ENCODE results near the gene CPNE5. TPM values are rescaled to one million over a fixed set of nuclear protein-coding genes. Genes with fewer than 3 reads are reported as not detected.

Gene CPNE5
- total RNA-seq, 1 donor, result 0.18 TPM

DNA sequence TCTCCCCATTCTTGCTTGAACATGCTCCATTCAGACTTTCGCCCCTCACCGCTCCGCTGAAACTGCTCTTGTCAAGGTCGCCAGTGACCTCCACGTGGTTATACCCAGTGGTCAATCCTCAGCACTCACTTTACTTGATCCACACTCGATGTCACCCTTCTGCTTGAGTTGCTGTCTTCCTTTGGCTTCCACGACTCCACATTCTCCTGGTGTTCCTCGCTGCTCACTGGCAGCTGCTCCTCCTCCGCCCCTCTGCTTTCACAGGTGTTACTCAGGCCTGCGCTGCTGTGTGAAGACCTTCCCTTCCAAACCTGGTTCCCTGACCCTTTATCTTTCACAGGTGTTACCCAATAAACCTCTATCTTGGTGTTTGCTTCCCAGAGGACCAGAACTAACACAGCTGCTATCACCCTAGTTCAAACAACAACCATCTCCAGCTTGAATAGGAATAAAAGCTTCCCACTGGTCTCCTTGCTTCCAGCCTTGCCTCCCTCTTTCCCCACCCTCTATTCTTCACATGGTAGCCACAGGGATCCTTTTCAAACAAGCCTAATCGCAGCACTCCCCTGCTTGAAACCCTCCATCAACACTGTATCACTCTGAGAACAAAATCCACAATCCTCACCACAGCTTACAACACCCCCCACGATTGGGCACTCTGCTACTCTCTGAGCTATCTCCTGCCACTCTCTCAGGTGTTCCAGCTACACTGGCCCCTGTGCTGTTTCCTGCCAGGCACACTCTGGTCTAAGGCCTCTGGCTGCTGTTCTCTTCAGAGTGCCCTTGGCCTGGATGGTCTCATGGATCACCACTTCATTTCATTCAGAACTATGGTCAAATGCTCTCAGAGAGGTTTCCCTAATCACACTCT, 24.7 kb upstream of the CPNE5 start:
- no peak for DNase-seq (ENCODE audit: low read depth)
- TF ChIP-seq CTCF (IDR thresholded peaks at IDR 0.05; ENCODE audit: insufficient read depth, low read length), result no peak
- H3K4me3 ChIP-seq (ENCODE audit: low read depth, low read length), result no peak overlapping the region

DNA sequence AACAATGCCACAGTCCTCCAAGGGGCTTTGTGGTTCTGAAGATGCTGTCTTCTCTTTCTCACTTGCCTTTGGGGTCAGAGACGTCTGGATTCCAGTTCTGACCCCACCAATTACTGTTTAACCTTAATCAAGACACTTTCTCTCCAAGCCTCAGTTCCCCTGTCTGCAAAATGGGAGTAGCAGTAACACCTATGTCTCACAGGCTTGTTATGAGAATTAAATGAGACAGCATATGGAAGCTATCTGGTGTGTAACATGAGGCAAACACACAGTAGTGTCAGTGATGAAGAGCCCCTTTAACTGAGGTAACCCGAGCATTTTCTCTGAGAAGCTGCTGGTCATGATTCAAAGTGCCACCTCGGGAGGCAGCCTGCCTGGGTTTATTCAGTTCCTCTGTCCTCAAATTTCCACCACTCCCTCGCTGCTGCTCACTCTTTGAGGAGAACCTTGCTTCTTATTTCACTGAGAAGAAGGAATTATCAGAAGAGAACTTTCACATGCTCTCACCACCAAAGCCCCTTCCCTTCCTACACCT, 23.7 kb upstream of the CPNE5 start:
- H3K4me3 ChIP-seq (ENCODE audit: low read depth, low read length), result no peak overlapping the region
- no peak for DNase-seq (ENCODE audit: low read depth)
- no peak for TF ChIP-seq CTCF (IDR thresholded peaks at IDR 0.05; ENCODE audit: insufficient read depth, low read length)

GRCh38 chr6:36862164-36862847, 23.1 kb upstream of the CPNE5 start:
- no peak for TF ChIP-seq CTCF (IDR thresholded peaks at IDR 0.05; ENCODE audit: insufficient read depth, low read length)
- no peak for DNase-seq (ENCODE audit: low read depth)
- H3K4me3 ChIP-seq (ENCODE audit: low read depth, low read length), result no peak overlapping the region

DNA sequence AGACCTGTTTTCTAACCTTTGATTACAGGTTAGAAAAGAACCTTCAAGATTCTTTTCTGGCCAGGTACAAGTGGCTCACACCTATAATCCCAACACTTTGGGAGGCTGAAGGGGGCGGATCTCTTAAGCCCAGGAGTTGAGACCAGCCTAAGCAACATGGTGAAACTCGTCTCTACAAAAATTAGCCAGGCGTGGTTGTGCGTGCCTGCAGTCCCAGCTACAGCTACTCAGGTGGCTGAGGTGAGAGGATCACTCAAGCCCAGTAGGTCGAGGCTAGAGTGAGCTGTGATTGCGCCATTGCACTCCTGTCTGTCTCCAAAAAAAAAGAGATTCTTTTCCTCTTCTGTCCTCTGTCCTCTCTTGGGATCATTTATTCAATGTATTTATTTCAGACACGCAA, 20.9 kb upstream of the CPNE5 start:
- H3K4me3 ChIP-seq (ENCODE audit: low read depth, low read length), result no peak overlapping the region
- no peak for DNase-seq (ENCODE audit: low read depth)
- no peak for TF ChIP-seq CTCF (IDR thresholded peaks at IDR 0.05; ENCODE audit: insufficient read depth, low read length)

DNA sequence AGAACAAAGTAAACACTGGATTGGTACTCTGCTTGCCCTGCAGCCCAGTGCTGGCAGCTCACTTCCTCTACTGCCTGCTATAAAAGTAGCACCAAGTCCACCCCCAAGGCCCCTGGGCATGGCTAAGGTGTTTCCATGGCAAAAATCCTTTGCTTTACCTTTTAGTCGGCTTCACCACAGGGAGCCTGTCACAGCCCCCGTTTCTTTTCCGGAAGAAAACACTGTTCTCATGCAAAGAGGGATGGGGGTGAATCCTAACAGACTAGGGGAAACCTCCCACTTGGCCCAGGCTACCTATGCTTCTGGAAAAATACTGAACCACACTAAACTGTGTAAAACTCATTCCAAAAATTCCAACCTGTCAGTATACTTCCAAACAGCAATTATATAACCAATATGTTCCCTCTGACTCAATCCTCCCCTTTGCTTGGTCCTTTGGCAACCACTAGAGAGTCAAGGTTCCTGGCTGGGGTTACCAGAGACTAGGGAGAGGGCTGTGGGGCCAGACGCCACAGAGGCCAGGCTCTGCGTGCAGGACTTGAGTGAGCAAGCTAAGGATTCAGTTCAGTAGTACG, 19.2 kb upstream of the CPNE5 start:
- TF ChIP-seq CTCF (IDR thresholded peaks at IDR 0.05; ENCODE audit: insufficient read depth, low read length), result no peak
- peak; percentile 93 for DNase-seq (ENCODE audit: low read depth)
- no peak overlapping the region for H3K4me3 ChIP-seq (ENCODE audit: low read depth, low read length)

- DNase-seq (ENCODE audit: low read depth), result no peak
- TF ChIP-seq CTCF (IDR thresholded peaks at IDR 0.05; ENCODE audit: insufficient read depth, low read length), result no peak
- H3K4me3 ChIP-seq (ENCODE audit: low read depth, low read length), result no peak overlapping the region
Observed at GRCh38 chr6:36857325-36857724, 18.1 kb upstream of the CPNE5 start.

Data from fibroblast of the aortic adventitia (primary cell).